Endodermal cell (in vitro differentiated cells): ENCODE data around the gene ZBTB26. TPM values are rescaled to one million over a fixed set of nuclear protein-coding genes. Genes with fewer than 3 reads are reported as not detected.

Experiments used
- DNase-seq: peaks from one replicate; pipeline ENCODE4 v3.0.0-alpha.2; 2017
- H3K27ac ChIP-seq: 2 replicates; pipeline ENCODE4 v1.5.1; 2013; ENCODE audit warnings: mild to moderate bottlenecking, low read depth, low read length, moderate library complexity
- H3K27me3 ChIP-seq: 2 replicates; pipeline ENCODE4 v1.6.1; 2013; ENCODE audit warnings: mild to moderate bottlenecking, low read length, moderate library complexity; ENCODE audit not compliant: insufficient read depth, control insufficient read depth, poor library complexity, severe bottlenecking
- H3K36me3 ChIP-seq: 2 replicates; pipeline ENCODE4 v1.7.0; 2013; ENCODE audit warnings: mild to moderate bottlenecking, low read length, moderate library complexity; ENCODE audit not compliant: control insufficient read depth, insufficient read depth
- H3K4me1 ChIP-seq: one replicate; pipeline ENCODE4 v1.7.0; 2013; ENCODE audit warnings: low read length; ENCODE audit not compliant: control insufficient read depth, insufficient read depth
- H3K4me3 ChIP-seq: 2 replicates; pipeline ENCODE4 v1.5.1; 2013; ENCODE audit warnings: mild to moderate bottlenecking, low read length, moderate library complexity
- H3K9ac ChIP-seq: 2 replicates; pipeline ENCODE4 v1.6.1; 2013; ENCODE audit warnings: mild to moderate bottlenecking, low read length, moderate library complexity; ENCODE audit not compliant: poor library complexity, severe bottlenecking; ENCODE audit errors: extremely low read depth
- H3K9me3 ChIP-seq: 2 replicates; pipeline ENCODE4 v1.6.1; 2013; ENCODE audit warnings: mild to moderate bottlenecking, low read length, moderate library complexity; ENCODE audit not compliant: control insufficient read depth
- H3K27ac Mint-ChIP-seq: 2 replicates; pipeline ENCODE4 v1.8.0; 2020; ENCODE audit warnings: mixed read lengths
- H3K27me3 Mint-ChIP-seq: 2 replicates; pipeline ENCODE4 v1.8.0; 2021; ENCODE audit warnings: mild to moderate bottlenecking, mixed read lengths; ENCODE audit not compliant: insufficient read depth
- H3K36me3 Mint-ChIP-seq: 2 replicates; pipeline ENCODE4 v1.8.0; 2020; ENCODE audit warnings: low read depth, mixed read lengths
- H3K4me1 Mint-ChIP-seq: 2 replicates; pipeline ENCODE4 v1.8.0; 2020; ENCODE audit warnings: mixed read lengths
- H3K4me3 Mint-ChIP-seq: 2 replicates; pipeline ENCODE4 v1.8.0; 2020; ENCODE audit warnings: mild to moderate bottlenecking, moderate library complexity, mixed read lengths
- H3K9me3 Mint-ChIP-seq: 2 replicates; pipeline ENCODE4 v1.8.0; 2020; ENCODE audit warnings: mild to moderate bottlenecking, mixed read lengths
- CTCF ChIP-seq: fragments of 200-600 bp; sonication (generic); conservative IDR thresholded peaks from 2 replicates; pipeline ENCODE4 v1.5.0; 2021; ENCODE audit warnings: antibody characterized with exemption, mild to moderate bottlenecking
- WGBS, 2 experiments: methylation state at CpG; one replicate each; pipeline versions ENCODE4 v1.1.5 to v1.1.7; 2013; ENCODE audit warnings: missing lambda C conversion rate in 2 of 2, mixed read lengths in 1 of 2; ENCODE audit not compliant: insufficient coverage in 1 of 2, insufficient read length in 1 of 2; 5-methylcytosine and 5-hydroxymethylcytosine counted together
- total RNA-seq, 2 donors: library from RNA; stranded (reverse); fragmentation: NEBNext Ultra II Directional in 1 of 2; extraction: Animal tissue kit (Norgen Biotek cat#: 25700) in 1 of 2; gene quantifications; 2 replicates in 1 of 2; 3 replicates in 1 of 2; pipeline ENCODE4 v1.2.1, GENCODE V29; 2021

Gene ZBTB26
- total RNA-seq, 2 donors from 2014 or later, result 9.8 to 11.6 TPM

DNA sequence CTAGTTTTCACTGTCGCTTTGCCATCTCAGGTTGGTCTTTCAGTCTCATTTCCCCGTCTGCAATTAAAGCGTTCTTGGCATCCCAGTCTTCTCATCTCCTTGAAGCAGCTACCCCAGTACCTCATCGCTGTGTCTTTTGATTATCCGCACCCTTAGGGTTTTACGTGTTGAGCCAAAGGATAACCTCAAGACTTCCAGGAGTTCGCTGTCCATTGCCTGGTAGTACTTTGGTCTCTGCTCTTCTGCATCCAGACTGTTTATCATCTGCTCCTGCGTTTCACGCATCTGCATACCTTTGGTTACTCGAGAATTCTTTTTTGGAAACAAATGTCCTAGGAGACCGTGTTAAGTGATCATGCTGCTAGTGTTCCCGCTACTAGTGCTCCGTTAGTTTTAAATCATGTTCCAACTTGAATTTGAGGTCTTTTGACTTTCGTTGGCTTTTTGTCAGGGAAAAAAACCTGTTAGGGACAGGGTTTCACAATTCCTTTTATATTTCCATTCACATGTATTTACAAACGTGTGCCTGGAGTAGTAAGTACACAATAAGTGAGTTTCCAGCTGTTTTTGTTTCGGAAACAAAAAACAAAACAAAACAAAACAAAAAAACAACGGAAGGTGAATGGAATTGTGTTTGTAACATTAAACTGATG lies 10.4 kb upstream of the ZBTB26 start:
- Histone ChIP-seq H3K4me1 (no peaks in the 10 kb centered on the region), H3K9ac (peak overlapping the region; percentile 51), H3K4me3 (peak overlapping the region; percentile 82), H3K9me3 (no peaks in the 10 kb centered on the region), H3K36me3 (peaks cover 26% of the 10 kb centered on the region), H3K27me3 (no peaks in the 10 kb centered on the region), H3K27ac (peak overlapping the region; percentile 86)
- peaks cover 24% of the 10 kb centered on the region for H3K36me3 Mint-ChIP-seq
- H3K27ac Mint-ChIP-seq, result peak overlapping the region; percentile 96
- peak overlapping the region; percentile 84 for H3K4me3 Mint-ChIP-seq
- no peaks in the 10 kb centered on the region for H3K27me3 Mint-ChIP-seq
- WGBS, 2 experiments, result 11 to 13% methylated on average over 14 to 17 of the region's 17 CpGs
- peaks cover 24% of the 10 kb centered on the region for H3K4me1 Mint-ChIP-seq
- no peak for TF ChIP-seq CTCF
- no peaks in the 10 kb centered on the region for H3K9me3 Mint-ChIP-seq
- DNase-seq, result no peak

GRCh38 chr9:122940749-122941581 lies 9.7 kb upstream of the ZBTB26 start, which contains the start of gene RABGAP1:
Gene RABGAP1, plus strand, starts transcription at chr9:122941020. Its CDS starts 16,040 bp downstream, at chr9:122957060.
- no peaks in the 10 kb centered on the region for H3K27me3 ChIP-seq
- peaks cover 21% of the 10 kb centered on the region for H3K4me1 Mint-ChIP-seq
- TF ChIP-seq CTCF, result no peak
- peaks cover 28% of the 10 kb centered on the region for H3K36me3 Mint-ChIP-seq
- peak within 1 kb of the TSS; percentile 62 for H3K9ac ChIP-seq
- H3K9me3 ChIP-seq, result no peaks in the 10 kb centered on the region
- peaks cover 32% of the 10 kb centered on the region for H3K36me3 ChIP-seq
- H3K9me3 Mint-ChIP-seq, result no peaks in the 10 kb centered on the region
- peak; percentile 100 for DNase-seq
- peak within 1 kb of the TSS; percentile 82 for H3K4me3 ChIP-seq
- H3K27ac Mint-ChIP-seq, result peak within 1 kb of the TSS; percentile 96
- peak within 1 kb of the TSS; percentile 84 for H3K4me3 Mint-ChIP-seq
- H3K27me3 Mint-ChIP-seq, result no peaks in the 10 kb centered on the region
- peak within 1 kb of the TSS; percentile 86 for H3K27ac ChIP-seq
- WGBS, 2 experiments, result 1 to 2% methylated on average over 13 to 49 of the region's 54 CpGs
- H3K4me1 ChIP-seq, result no peaks in the 10 kb centered on the region

GRCh38 chr9:122940454-122940748 lies 9.1 kb upstream of the ZBTB26 start:
- H3K27me3 ChIP-seq, result no peaks in the 10 kb centered on the region
- peaks cover 15% of the 10 kb centered on the region for H3K4me1 Mint-ChIP-seq
- H3K9me3 Mint-ChIP-seq, result no peaks in the 10 kb centered on the region
- H3K4me3 Mint-ChIP-seq, result peak overlapping the region; percentile 84
- peak overlapping the region; percentile 96 for H3K27ac Mint-ChIP-seq
- no peak for TF ChIP-seq CTCF
- whole genome bisulfite sequencing, 2 experiments, result 0 to 32% methylated on average over 3 to 6 of the region's 6 CpGs
- no peaks in the 10 kb centered on the region for H3K27me3 Mint-ChIP-seq
- no peak for DNase-seq
- peaks cover 32% of the 10 kb centered on the region for H3K36me3 ChIP-seq
- peak overlapping the region; percentile 62 for H3K9ac ChIP-seq
- H3K36me3 Mint-ChIP-seq, result peaks cover 28% of the 10 kb centered on the region
- H3K27ac ChIP-seq, result peak overlapping the region; percentile 12
- peak overlapping the region; percentile 82 for H3K4me3 ChIP-seq
- H3K9me3 ChIP-seq, result no peaks in the 10 kb centered on the region
- no peaks in the 10 kb centered on the region for H3K4me1 ChIP-seq
